ENCODE measurements around the gene CBX5.
"Not testable (repeated sequence)": the region's sequence is repeated elsewhere in the genome, so short reads cannot be mapped to it uniquely, and the experiment has no call there.

Gene CBX5

DNA sequence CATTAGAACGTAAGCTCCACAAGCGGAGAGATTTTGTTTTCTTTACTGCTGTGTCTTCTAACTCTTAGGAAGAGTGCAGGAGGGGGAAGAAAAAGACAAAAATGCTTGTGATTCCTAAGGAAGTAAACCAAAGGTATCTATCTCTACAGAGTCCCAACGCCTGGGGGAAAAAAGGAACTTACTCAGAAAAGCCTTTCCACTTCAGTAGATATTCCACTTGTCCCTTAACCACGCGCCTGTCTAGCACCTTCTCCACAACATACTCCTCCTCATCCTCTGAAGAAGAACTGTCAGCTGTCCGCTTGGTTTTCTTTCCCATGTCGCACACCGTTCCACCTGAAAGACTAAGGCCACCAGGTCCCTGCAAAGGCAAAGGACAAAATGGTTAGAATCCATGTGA, 22.6 kb downstream of the CBX5 start:
- Histone ChIP-seq H3K27ac (ENCODE audit: low read depth, low read length) (no peak overlapping the region), H3K4me1 (ENCODE audit: insufficient read depth, low read length) (peaks cover 40% of the 10 kb centered on the region), H3K9ac (ENCODE audit: low read length) (no peak overlapping the region), H3K4me3 (ENCODE audit: low read depth in 1 of 2, low read length in 2 of 2) (no peak overlapping the region), H3K36me3 (ENCODE audit: insufficient read depth, low read length) (peaks cover 16% of the 10 kb centered on the region), H3K9me3 (ENCODE audit: low read length) (no peaks in the 10 kb centered on the region), H3K27me3 (ENCODE audit: control insufficient read depth in 1 of 2, insufficient read depth in 2 of 2, low read length in 2 of 2) (no peaks in the 10 kb centered on the region)

DNA sequence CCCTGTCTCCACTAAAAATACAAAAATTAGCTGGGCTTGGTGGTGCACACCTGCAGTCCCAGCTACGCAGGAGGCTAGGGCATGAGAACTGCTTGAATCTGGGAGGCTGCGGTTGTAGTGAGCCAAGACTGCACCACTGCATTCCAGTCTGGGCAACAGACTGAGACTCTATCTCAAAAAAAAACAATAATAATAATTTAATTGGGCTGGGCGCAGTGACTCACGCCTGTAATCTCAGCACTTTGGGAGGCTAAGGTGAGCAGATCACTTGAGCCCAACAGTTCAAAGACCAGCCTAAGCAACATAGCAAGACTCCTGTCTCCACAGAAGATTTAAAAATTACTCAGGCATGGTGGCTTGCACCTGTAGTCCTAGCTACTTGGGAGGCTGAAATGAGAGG, 26.7 kb downstream of the CBX5 start:
- Histone ChIP-seq H3K36me3 (ENCODE audit: insufficient read depth, low read length) (peaks cover 24% of the 10 kb centered on the region), H3K27me3 (ENCODE audit: control insufficient read depth in 1 of 2, insufficient read depth in 2 of 2, low read length in 2 of 2) (no peaks in the 10 kb centered on the region), H3K9ac (ENCODE audit: low read length) (no peak overlapping the region), H3K4me3 (ENCODE audit: low read depth in 1 of 2, low read length in 2 of 2) (no peak overlapping the region), H3K4me1 (ENCODE audit: insufficient read depth, low read length) (peaks cover 9% of the 10 kb centered on the region), H3K9me3 (ENCODE audit: low read length) (no peaks in the 10 kb centered on the region), H3K27ac (ENCODE audit: low read depth, low read length) (no peak overlapping the region)

DNA sequence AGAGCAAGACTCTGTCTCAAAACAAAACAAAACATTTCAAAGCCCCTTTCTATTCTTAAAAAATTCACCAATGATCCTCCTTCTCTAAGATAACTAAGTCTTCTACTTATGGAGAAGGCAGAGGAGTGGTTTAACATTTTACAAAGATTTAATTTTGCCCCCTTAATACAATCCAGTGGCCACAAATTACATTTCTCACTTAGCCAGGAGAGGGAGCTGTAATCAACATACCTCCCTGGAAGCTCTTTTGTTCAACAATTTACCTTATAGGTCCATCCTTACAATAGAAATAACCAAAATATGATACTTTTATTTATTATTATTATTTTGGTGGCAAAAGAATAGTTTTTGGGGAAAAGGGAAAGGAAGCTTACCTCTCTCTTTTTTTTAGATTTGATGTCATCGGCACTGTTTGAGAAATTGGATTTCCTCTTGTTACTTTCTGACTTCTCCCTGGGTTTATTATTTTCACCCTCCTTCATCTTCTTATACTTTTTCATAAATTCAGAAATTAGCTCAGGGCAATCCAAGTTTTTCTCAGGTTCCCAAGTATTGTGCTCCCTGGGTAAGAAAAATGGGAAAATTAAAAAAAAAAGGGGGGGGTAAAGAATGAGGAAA, 28.1 kb downstream of the CBX5 start:
- Histone ChIP-seq H3K27ac (ENCODE audit: low read depth, low read length) (no peak overlapping the region), H3K9me3 (ENCODE audit: low read length) (no peaks in the 10 kb centered on the region), H3K9ac (ENCODE audit: low read length) (no peak overlapping the region), H3K27me3 (ENCODE audit: control insufficient read depth in 1 of 2, insufficient read depth in 2 of 2, low read length in 2 of 2) (no peaks in the 10 kb centered on the region), H3K4me3 (ENCODE audit: low read depth in 1 of 2, low read length in 2 of 2) (no peak overlapping the region), H3K36me3 (ENCODE audit: insufficient read depth, low read length) (peaks cover 22% of the 10 kb centered on the region), H3K4me1 (ENCODE audit: insufficient read depth, low read length) (no peaks in the 10 kb centered on the region)

DNA sequence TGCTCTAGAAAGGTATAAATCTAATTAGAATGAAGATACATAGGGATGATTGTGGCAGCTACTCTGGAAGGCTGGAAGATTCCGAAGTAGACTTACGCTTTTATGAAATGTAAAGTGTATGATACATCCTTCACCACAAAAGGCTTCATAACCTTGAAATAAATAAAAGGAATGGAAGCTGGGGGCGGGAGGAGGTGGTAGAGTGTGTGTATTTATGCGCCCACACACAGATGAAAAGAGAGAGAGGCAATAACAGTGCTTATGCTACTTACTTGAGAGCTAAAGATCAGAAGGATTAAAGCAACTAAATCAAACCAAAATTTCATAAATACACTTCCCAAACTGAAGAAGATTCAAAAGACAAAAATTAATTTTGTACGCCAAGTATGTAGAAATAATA, 30.4 kb downstream of the CBX5 start:
- H3K36me3 ChIP-seq (ENCODE audit: insufficient read depth, low read length) = peaks cover 19% of the 10 kb centered on the region

DNA sequence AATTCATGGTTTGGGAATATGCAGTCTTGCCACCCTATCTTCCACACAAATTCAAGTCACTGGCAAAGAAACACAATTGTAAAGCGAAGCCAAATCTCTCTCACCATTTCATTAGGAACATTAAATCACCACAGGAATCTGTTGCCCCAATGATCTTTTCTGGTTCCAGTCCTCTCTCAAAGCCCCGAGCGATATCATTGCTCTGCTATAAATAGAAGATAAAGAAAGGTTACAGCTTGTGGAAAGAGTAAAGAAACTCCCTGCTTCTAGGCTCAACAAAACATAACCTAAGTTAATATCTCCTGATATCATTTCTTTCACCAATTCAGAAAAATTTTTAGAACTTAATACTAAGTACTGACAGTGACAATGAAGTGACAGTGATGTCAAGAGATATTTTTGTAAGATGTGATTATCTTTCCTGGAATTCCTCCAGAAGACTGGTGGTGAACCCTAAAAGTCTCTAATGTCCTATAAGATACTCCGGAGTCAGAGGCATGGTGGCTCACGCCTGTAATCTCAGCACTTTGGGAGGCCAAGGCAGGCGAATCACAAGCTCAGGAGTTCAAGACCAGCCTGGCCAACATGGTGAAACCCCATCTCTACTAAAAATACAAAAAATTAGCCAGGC, 33.8 kb downstream of the CBX5 start:
- peaks cover 31% of the 10 kb centered on the region for H3K36me3 ChIP-seq (ENCODE audit: insufficient read depth, low read length)
- no peaks in the 10 kb centered on the region for H3K9me3 ChIP-seq (ENCODE audit: low read length)
- H3K9ac ChIP-seq (ENCODE audit: low read length) = no peak overlapping the region
- H3K27ac ChIP-seq (ENCODE audit: low read depth, low read length) = no peak overlapping the region
- no peaks in the 10 kb centered on the region for H3K27me3 ChIP-seq (ENCODE audit: control insufficient read depth in 1 of 2, insufficient read depth in 2 of 2, low read length in 2 of 2)
- H3K4me1 ChIP-seq (ENCODE audit: insufficient read depth, low read length) = no peaks in the 10 kb centered on the region
- no peak overlapping the region for H3K4me3 ChIP-seq (ENCODE audit: low read depth in 1 of 2, low read length in 2 of 2)

More for the DNA sequence above, 30.4 kb downstream of the CBX5 start:
- Histone ChIP-seq H3K27ac (ENCODE audit: low read depth, low read length) (no peak overlapping the region), H3K9ac (ENCODE audit: low read length) (no peak overlapping the region), H3K9me3 (ENCODE audit: low read length) (no peaks in the 10 kb centered on the region), H3K27me3 (ENCODE audit: control insufficient read depth in 1 of 2, insufficient read depth in 2 of 2, low read length in 2 of 2) (no peaks in the 10 kb centered on the region), H3K4me1 (ENCODE audit: insufficient read depth, low read length) (no peaks in the 10 kb centered on the region), H3K4me3 (ENCODE audit: low read depth in 1 of 2, low read length in 2 of 2) (no peak overlapping the region)

DNA sequence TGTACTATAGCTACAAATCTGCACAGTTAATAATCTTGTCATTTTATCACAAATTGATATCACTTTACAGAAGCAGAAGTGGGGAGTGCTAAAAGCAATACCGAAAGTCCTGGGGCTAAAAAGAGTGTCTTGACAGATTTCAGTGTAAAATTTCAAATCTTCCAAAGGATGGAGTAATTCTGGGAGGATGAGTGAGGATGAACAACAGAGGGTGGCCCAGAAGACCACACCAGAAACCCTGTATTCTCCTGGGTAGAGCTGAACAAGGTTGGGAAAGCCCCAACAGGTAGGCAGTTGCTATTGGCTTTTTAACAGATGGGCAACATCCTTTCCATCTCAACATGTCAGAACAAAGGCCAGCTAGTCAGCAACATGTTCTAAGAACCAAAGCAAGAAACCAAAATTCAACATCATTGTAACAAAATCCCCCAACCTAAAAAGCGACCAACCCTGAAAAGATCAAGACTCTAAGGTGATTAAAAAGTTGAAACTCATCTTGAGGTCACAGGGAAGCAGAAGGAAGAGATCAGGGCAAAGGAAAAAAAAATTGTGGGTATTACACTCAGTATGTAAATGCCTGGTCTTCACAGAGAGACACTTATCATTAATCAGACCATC, 38.8 kb downstream of the CBX5 start:
- Histone ChIP-seq H3K27ac (ENCODE audit: low read depth, low read length) (no peak overlapping the region), H3K9ac (ENCODE audit: low read length) (no peak overlapping the region), H3K4me3 (ENCODE audit: low read depth in 1 of 2, low read length in 2 of 2) (no peak overlapping the region), H3K27me3 (ENCODE audit: control insufficient read depth in 1 of 2, insufficient read depth in 2 of 2, low read length in 2 of 2) (no peaks in the 10 kb centered on the region), H3K36me3 (ENCODE audit: insufficient read depth, low read length) (peaks cover 26% of the 10 kb centered on the region), H3K9me3 (ENCODE audit: low read length) (no peaks in the 10 kb centered on the region), H3K4me1 (ENCODE audit: insufficient read depth, low read length) (no peaks in the 10 kb centered on the region)

DNA sequence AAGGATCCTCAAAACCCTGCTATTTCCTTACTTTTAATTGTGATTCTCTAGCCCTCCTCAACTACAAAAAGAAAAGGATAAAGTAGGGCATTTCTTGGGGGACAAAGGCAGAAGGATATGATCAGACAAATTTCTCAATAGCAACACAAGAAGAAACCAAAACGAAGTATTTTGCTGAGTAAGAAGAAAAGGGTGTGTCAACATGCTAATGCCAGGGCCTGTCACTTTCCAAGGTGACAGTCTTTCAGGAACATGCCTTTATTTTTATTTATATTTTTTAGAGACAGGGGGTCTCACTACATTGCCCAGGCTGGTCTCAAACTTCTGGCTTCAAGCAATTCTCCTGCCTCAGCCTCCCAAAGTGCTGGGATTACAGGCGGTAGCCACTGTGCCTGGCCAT, 39.8 kb downstream of the CBX5 start:
- H3K36me3 ChIP-seq (ENCODE audit: insufficient read depth, low read length) = peaks cover 22% of the 10 kb centered on the region

DNA sequence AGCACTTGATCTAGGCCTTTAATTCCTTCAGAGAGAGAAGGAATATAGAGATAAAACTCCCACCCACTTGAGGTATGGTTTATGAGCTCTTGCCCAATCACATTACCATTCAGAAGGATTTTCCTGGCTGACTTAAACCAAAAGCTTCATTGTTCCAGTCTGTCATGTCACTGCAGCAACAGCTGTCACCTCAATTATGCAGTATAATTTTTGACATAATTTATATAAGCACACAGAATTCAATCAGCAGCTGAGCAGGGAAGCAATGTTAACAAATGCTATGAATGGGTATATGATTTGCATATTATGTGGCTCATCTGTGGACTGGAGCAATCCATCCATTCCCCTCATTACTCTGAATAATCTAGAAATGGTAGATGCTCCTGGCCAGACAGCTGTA, 40.3 kb downstream of the CBX5 start:
- peaks cover 22% of the 10 kb centered on the region for H3K36me3 ChIP-seq (ENCODE audit: insufficient read depth, low read length)
- H3K4me3 ChIP-seq (ENCODE audit: low read depth in 1 of 2, low read length in 2 of 2) = no peak overlapping the region
- no peak overlapping the region for H3K9ac ChIP-seq (ENCODE audit: low read length)
- H3K27me3 ChIP-seq (ENCODE audit: control insufficient read depth in 1 of 2, insufficient read depth in 2 of 2, low read length in 2 of 2) = no peaks in the 10 kb centered on the region
- H3K4me1 ChIP-seq (ENCODE audit: insufficient read depth, low read length) = no peaks in the 10 kb centered on the region
- H3K27ac ChIP-seq (ENCODE audit: low read depth, low read length) = no peak overlapping the region
- no peaks in the 10 kb centered on the region for H3K9me3 ChIP-seq (ENCODE audit: low read length)

More for the DNA sequence above, 39.8 kb downstream of the CBX5 start:
- Histone ChIP-seq H3K4me3 (ENCODE audit: low read depth in 1 of 2, low read length in 2 of 2) (no peak overlapping the region), H3K27me3 (ENCODE audit: control insufficient read depth in 1 of 2, insufficient read depth in 2 of 2, low read length in 2 of 2) (no peaks in the 10 kb centered on the region), H3K9ac (ENCODE audit: low read length) (no peak overlapping the region), H3K27ac (ENCODE audit: low read depth, low read length) (no peak overlapping the region), H3K4me1 (ENCODE audit: insufficient read depth, low read length) (no peaks in the 10 kb centered on the region), H3K9me3 (ENCODE audit: low read length) (no peaks in the 10 kb centered on the region)

DNA sequence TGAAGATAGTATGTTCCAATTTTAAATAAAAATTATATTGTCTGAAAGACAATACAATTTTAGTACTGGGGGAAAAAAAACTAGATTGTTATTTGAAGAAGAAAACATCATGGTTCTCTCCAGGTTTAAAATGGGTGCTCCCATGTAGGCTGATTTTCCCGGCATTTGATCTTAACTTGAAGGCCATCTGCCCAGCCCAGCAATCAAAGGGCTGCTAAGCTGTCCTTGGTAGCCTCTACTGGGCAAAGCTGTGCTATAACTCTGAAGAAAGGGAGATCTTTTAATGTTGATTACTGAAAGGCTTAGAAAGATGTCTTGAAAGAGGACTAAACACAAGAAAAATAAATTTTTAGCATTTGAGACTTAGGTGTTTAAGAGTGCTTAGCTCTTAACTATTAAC, 41.4 kb downstream of the CBX5 start:
- peaks cover 22% of the 10 kb centered on the region for H3K36me3 ChIP-seq (ENCODE audit: insufficient read depth, low read length)

DNA sequence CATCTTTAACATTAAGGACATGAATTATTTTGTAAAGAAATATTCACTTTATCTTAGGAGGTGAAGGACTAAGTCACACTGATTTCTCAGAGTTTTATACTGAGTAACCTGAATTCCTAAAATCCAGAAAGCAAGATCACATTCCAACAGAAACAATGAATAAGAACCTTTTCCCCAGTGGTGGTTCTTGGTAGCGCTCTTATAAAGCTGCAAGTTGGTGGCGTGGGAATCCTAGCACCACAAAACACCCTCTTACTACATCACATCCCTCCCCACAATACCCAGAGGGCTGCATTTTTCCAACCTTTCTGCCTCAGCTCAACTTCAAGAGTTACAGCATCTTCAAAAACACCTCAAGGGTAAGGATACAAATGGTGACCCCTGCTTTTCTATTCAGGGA, 47.1 kb downstream of the CBX5 start:
- H3K36me3 ChIP-seq (ENCODE audit: insufficient read depth, low read length) = no peaks in the 10 kb centered on the region
- H3K27ac ChIP-seq (ENCODE audit: low read depth, low read length) = no peak overlapping the region
- H3K4me3 ChIP-seq (ENCODE audit: low read depth in 1 of 2, low read length in 2 of 2) = no peak overlapping the region
- H3K9me3 ChIP-seq (ENCODE audit: low read length) = no peaks in the 10 kb centered on the region
- no peak overlapping the region for H3K9ac ChIP-seq (ENCODE audit: low read length)
- H3K27me3 ChIP-seq (ENCODE audit: control insufficient read depth in 1 of 2, insufficient read depth in 2 of 2, low read length in 2 of 2) = no peaks in the 10 kb centered on the region
- H3K4me1 ChIP-seq (ENCODE audit: insufficient read depth, low read length) = peaks cover under 1% of the 10 kb centered on the region

More for the DNA sequence above, 41.4 kb downstream of the CBX5 start:
- Histone ChIP-seq H3K27ac (ENCODE audit: low read depth, low read length) (no peak overlapping the region), H3K9me3 (ENCODE audit: low read length) (no peaks in the 10 kb centered on the region), H3K27me3 (ENCODE audit: control insufficient read depth in 1 of 2, insufficient read depth in 2 of 2, low read length in 2 of 2) (no peaks in the 10 kb centered on the region), H3K4me1 (ENCODE audit: insufficient read depth, low read length) (no peaks in the 10 kb centered on the region), H3K4me3 (ENCODE audit: low read depth in 1 of 2, low read length in 2 of 2) (no peak overlapping the region), H3K9ac (ENCODE audit: low read length) (no peak overlapping the region)

DNA sequence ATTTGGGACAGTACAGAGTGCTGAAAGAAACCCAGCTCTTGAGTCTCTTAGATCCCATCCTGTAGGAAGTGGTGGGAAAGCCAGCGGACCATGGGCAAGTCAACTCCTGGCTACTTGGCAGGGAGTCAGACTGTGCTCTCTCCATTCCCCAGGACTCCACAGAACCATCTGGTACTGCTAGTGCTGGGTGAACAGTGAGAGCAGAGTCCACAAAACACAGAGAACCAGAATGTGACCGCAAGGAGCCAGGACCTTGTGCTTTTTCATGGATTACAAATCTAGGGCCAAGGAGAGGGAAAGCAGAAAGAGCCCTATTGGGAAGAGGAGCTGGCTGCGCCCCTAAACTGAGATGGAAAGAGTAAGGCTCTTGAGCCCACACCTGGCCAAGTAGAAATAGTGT, 48.7 kb downstream of the CBX5 start:
- not testable (repeated sequence) for H3K27ac ChIP-seq (ENCODE audit: low read depth, low read length); H3K4me3 ChIP-seq (ENCODE audit: low read depth in 1 of 2, low read length in 2 of 2); H3K9ac ChIP-seq (ENCODE audit: low read length); H3K27me3 ChIP-seq (ENCODE audit: control insufficient read depth in 1 of 2, insufficient read depth in 2 of 2, low read length in 2 of 2); H3K36me3 ChIP-seq (ENCODE audit: insufficient read depth, low read length); H3K4me1 ChIP-seq (ENCODE audit: insufficient read depth, low read length); H3K9me3 ChIP-seq (ENCODE audit: low read length)

DNA sequence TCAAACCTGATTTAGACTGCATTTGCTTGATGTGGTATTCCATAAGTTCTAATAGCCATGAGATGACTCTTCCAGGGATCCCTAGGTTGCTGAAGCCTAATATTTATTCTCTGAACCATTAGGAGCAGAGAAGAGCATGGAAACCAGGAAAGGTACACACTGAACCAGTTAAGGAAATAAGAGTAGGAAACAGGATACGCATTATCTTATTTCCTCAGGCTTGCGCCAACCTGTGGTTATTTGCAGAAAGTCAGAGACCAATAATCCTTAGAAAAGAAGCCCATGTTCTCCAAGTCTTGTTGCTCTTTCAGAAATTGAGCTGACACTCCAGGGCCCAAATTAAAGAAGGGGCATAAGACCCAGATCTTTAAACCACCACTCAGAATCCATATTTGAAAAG, 49.4 kb downstream of the CBX5 start:
- H3K27ac ChIP-seq (ENCODE audit: low read depth, low read length) = no peak overlapping the region

More for the DNA sequence above, 49.4 kb downstream of the CBX5 start:
- Histone ChIP-seq H3K27me3 (ENCODE audit: control insufficient read depth in 1 of 2, insufficient read depth in 2 of 2, low read length in 2 of 2) (no peaks in the 10 kb centered on the region), H3K9ac (ENCODE audit: low read length) (no peak overlapping the region), H3K4me1 (ENCODE audit: insufficient read depth, low read length) (peaks cover 5% of the 10 kb centered on the region), H3K36me3 (ENCODE audit: insufficient read depth, low read length) (no peaks in the 10 kb centered on the region), H3K9me3 (ENCODE audit: low read length) (no peaks in the 10 kb centered on the region), H3K4me3 (ENCODE audit: low read depth in 1 of 2, low read length in 2 of 2) (no peak overlapping the region)

All from muscle layer of colon (tissue), 2 donors.